ENCODE results near the gene ADTRP.

Gene ADTRP, protein sequence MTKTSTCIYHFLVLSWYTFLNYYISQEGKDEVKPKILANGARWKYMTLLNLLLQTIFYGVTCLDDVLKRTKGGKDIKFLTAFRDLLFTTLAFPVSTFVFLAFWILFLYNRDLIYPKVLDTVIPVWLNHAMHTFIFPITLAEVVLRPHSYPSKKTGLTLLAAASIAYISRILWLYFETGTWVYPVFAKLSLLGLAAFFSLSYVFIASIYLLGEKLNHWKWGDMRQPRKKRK

GRCh38 chr6:11778648-11779328 is at the start of gene ADTRP:
TSS of gene ADTRP (minus strand) at chr6:11778803. CDS start at chr6:11778759, 44 bp downstream.
- in situ Hi-C loops (cut with MboI; ENCODE audit: low sequenced_read_pairs) = no loop called here

- in situ Hi-C loops (cut with MboI; ENCODE audit: low sequenced_read_pairs) = no loop called here
These were observed 48.2 kb upstream of the ADTRP start for GRCh38 chr6:11826779-11827178.

GRCh38 chr6:11824986-11825385 is 46.4 kb upstream of the ADTRP start:
- in situ Hi-C loops (cut with MboI; ENCODE audit: low sequenced_read_pairs) = no loop called here

DNA sequence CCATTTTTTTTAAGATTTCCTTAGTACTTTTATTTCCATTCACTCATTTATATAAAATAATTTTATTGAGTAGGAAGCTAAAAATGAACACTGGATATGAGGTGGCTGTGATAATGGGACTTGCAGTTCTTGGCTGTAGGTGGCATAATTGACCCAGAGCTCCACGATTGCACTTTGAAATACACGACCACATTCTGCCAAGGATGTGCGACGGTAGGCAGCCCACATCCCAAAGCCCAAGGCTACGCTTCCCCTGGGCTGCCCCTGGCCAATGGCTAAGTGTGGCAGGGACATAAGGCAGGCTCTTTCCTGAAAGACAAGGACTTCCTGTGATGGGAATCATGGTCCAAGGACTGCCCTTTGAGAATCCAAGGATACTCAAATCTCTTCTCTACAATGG is 43.7 kb upstream of the ADTRP start:
- in situ Hi-C loops (cut with MboI; ENCODE audit: low sequenced_read_pairs) = no loop called here

GRCh38 chr6:11821781-11822180 is 43.2 kb upstream of the ADTRP start:
- in situ Hi-C loops (cut with MboI; ENCODE audit: low sequenced_read_pairs) = no loop called here

GRCh38 chr6:11820821-11821220 is 42.2 kb upstream of the ADTRP start:
- in situ Hi-C loops (cut with MboI; ENCODE audit: low sequenced_read_pairs) = no loop called here

- in situ Hi-C loops (cut with MboI; ENCODE audit: low sequenced_read_pairs) = no loop called here
These were observed 40.9 kb upstream of the ADTRP start for GRCh38 chr6:11819486-11819885.

DNA sequence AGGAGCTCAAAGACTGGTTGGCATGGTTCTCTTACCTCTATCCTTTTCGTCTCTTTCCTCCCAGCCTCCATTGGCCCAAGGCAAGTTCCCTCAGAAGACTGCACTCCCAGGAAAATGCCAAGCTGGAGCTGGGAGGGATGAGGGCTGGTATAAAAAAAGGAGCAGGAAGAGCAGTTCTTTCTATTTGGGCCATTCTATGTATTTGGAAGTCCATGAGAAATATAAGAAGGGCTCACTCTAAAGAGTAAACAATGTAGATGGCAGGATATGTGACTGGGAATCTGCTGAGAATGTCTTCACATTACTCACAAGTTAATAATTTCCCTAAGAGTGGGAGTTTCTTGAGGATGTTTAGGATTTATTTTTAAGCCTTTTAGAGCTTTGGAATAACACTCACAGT is 36.6 kb upstream of the ADTRP start:
- in situ Hi-C loops (cut with MboI; ENCODE audit: low sequenced_read_pairs) = no loop called here

DNA sequence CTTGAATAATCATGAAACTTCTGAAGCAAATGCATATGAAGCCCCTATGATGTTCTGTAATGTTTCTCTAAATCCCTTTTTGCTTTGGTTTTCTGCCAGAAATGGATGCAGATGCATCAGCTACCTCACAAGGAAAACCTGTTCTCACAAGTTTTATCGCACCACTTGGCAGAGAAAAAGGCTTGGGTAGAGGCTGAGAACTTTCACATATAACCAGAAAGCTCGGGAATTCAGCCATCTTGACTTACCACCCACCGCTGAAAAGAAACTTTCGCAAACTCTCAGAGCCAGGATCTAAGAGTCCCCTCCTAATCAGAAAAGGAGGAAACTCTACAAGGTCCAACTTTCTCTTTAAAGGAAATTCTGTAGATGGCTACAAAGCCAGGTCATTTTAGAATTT is 36.2 kb upstream of the ADTRP start:
- in situ Hi-C loops (cut with MboI; ENCODE audit: low sequenced_read_pairs) = no loop called here

GRCh38 chr6:11814106-11814505 is 35.5 kb upstream of the ADTRP start:
- in situ Hi-C loops (cut with MboI; ENCODE audit: low sequenced_read_pairs) = no loop called here

GRCh38 chr6:11813606-11814005 is 35.0 kb upstream of the ADTRP start:
- in situ Hi-C loops (cut with MboI; ENCODE audit: low sequenced_read_pairs) = no loop called here

GRCh38 chr6:11812951-11813350 is 34.3 kb upstream of the ADTRP start:
- in situ Hi-C loops (cut with MboI; ENCODE audit: low sequenced_read_pairs) = no loop called here

- in situ Hi-C loops (cut with MboI; ENCODE audit: low sequenced_read_pairs) = no loop called here
These were observed 33.8 kb upstream of the ADTRP start for GRCh38 chr6:11812439-11812838.

DNA sequence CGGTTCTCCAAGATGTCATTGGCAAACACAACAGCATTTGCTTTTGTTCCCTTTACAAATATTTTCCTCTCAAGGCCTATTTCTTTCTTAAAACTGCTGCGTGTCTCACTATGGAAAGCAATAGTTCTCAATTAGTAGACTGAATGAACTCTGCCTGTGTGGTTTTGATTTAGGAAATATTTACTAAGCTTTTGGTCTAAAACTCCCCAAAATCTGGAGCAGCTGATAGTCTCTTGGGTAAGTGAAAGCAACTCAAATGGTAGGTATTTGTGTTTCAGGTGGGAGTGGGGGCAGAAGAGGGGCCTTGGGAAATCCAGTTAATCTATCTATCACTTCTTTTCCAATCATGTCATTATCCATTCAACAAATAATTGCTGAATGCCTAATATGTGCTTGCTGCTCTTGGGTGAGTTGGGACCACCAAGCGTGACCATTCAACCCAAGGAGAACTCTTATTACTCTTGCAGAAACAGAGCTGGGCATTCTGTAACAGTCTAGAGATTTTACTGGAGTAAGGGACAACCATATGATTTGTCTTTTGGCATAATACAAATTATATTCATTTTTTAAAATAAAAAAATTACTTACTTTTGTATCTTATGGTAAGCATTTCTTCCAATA is 33.2 kb upstream of the ADTRP start:
- in situ Hi-C loops (cut with MboI; ENCODE audit: low sequenced_read_pairs) = no loop called here

- in situ Hi-C loops (cut with MboI; ENCODE audit: low sequenced_read_pairs) = no loop called here
These were observed 32.4 kb upstream of the ADTRP start for GRCh38 chr6:11810854-11811643.

DNA sequence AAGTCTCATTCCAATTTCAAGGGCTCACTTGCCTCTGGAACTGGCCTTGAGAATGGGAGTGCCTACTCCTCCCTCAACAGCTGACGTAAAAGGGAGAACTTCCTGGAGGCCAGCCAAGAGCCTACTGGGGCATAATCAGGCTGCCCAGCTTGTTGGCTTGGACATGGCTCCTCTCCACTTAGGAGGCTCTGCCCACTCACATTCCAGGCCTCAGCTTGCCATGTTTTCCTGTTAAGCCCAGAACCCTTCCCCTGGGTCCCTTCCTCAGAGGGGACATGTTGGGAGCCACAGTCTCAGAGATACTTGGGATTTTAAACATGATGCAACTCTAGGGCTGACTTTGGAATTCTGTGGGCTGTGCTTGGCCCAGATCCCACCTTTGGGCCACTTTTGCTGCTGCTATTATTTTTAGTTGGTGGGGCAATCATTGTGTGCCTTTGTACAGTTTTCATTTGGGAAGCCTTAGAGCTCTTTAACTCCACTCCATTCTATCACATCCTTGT is 31.5 kb upstream of the ADTRP start:
- in situ Hi-C loops (cut with MboI; ENCODE audit: low sequenced_read_pairs) = no loop called here

DNA sequence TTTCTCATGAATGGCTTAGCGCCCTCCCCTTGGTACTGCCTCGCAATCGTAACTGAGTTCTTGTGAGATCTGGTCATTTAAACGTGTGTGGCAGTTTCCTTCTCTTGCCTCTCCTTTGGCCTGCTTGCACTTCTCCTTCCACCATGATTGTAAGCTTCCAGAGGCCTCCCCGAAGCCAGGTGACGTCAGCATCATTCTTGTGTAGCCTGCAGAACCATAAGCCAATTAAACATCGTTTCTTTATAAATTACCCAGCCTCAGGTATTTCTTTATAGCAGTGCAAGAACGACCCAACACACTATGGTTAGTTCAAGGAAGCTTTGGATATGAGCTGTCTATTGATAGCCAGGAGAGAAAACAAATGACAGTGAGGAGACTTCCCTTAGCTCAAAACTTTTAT is 29.5 kb upstream of the ADTRP start:
- in situ Hi-C loops (cut with MboI; ENCODE audit: low sequenced_read_pairs) = no loop called here

GRCh38 chr6:11806561-11807317 is 28.1 kb upstream of the ADTRP start:
- in situ Hi-C loops (cut with MboI; ENCODE audit: low sequenced_read_pairs) = no loop called here

- in situ Hi-C loops (cut with MboI; ENCODE audit: low sequenced_read_pairs) = no loop called here
These were observed 26.9 kb upstream of the ADTRP start for GRCh38 chr6:11805259-11806053.

- in situ Hi-C loops (cut with MboI; ENCODE audit: low sequenced_read_pairs) = no loop called here
These were observed 26.1 kb upstream of the ADTRP start for GRCh38 chr6:11804701-11805100.

Data from hTERT RPE-1 (cell line).